ENCODE measurements around the gene ZNF800. TPM values are rescaled to one million over a fixed set of nuclear protein-coding genes. Genes with fewer than 3 reads are reported as not detected.

Gene ZNF800
- total RNA-seq, 1 donor from 2014 or later: 31.9 TPM

DNA sequence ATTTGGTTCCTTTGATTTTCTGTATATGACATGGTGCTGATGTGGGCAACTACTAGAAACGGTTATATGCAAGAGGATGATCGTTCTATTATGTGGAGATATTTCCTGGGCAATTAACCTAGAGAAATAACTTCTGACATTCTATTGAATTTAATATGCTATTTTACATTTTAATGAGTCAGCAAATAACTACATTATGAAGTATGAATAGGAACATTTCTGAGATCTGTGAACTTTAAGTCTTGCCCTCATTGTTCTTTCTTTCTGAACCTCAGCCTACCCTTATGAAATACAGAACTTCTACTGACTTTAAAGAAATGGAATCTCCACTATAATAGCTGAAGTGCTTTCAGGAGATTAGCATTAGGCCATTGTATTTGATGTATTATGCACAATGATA is 59.6 kb downstream of the ZNF800 start:
- no peaks in the 10 kb centered on the region for H3K4me1 ChIP-seq
- no peak overlapping the region for H3K27ac ChIP-seq
- intact Hi-C loops (cut with DNase I): no loop called here
- no peaks in the 10 kb centered on the region for H3K36me3 ChIP-seq
- TF ChIP-seq POLR2AphosphoS5 (IDR thresholded peaks at IDR 0.05; ENCODE audit: insufficient read depth in 1 of 2, low read depth in 1 of 2) (no peak), POLR2A (IDR thresholded peaks at IDR 0.05) (no peak), CTCF (IDR thresholded peaks at IDR 0.05) (no peak)
- no peaks in the 10 kb centered on the region for H3K9me3 ChIP-seq
- H3K4me3 ChIP-seq: no peak overlapping the region
- no peaks in the 10 kb centered on the region for H3K27me3 ChIP-seq
- DNase-seq (ENCODE audit: extremely low spot score in 2 of 2): no peak

DNA sequence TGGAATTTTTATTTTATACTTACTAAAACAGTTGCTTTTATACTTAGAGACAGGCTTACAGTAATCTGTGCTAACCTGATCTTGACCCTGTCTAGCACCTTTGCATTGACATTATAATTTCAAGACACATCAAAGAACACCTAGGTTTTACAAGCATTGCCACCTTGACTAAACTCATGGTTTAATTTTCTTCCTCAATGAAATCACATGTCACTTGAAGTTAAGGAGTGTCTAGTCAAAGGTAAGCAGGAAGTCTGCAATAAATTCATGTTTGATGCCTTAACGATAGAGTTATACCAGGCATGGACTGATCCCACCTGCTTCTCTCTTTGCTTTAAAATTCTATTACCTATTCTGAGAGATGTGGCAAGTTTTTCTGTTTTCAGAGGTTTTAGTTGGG is 62.4 kb downstream of the ZNF800 start:
- intact Hi-C loops (cut with DNase I): no loop called here

DNA sequence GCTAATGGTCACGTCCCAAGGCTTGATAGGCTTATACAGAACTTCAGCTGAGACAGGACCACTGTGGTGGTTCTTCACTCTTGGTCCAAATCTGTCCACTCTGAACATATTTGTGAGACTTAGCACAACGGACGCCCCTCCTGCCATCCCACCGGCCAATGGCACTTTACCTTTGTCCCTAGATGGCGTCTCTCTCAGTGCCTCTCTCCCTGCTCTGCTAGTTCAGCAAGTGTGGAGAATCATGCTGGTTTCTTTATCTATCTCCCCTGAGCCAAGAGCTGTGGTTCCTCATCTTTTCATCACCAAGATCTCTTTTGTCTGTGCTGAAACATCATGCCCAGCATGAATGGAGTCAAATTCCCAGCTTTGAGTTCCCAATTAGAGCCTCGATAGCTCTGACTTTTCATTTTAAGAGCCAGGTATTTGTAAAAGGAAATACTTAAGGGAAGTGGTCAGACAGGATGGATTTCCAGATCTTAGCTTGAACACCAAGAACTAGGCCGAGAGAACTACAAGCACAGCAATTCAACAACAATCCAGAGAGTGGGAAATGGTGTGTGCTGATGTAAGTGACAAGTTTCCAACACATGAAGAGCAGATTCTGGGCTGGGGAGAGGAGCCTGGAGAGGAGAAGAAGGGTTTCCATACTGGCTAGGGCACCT is 69.5 kb downstream of the ZNF800 start:
- H3K4me1 ChIP-seq: no peaks in the 10 kb centered on the region
- DNase-seq (ENCODE audit: extremely low spot score in 2 of 2): no peak
- H3K27me3 ChIP-seq: no peaks in the 10 kb centered on the region
- no peak overlapping the region for H3K4me3 ChIP-seq
- no peak overlapping the region for H3K27ac ChIP-seq
- H3K9me3 ChIP-seq: no peaks in the 10 kb centered on the region
- intact Hi-C loops (cut with DNase I): no loop called here
- no peak for TF ChIP-seq POLR2AphosphoS5 (IDR thresholded peaks at IDR 0.05; ENCODE audit: insufficient read depth in 1 of 2, low read depth in 1 of 2)
- no peak for TF ChIP-seq CTCF (IDR thresholded peaks at IDR 0.05)
- no peak for TF ChIP-seq POLR2A (IDR thresholded peaks at IDR 0.05)
- H3K36me3 ChIP-seq: no peaks in the 10 kb centered on the region

More for the DNA sequence above, 62.4 kb downstream of the ZNF800 start:
- DNase-seq (ENCODE audit: extremely low spot score in 2 of 2): no peak
- Histone ChIP-seq H3K27ac (no peak overlapping the region), H3K4me3 (no peak overlapping the region), H3K4me1 (no peaks in the 10 kb centered on the region), H3K27me3 (no peaks in the 10 kb centered on the region), H3K36me3 (no peaks in the 10 kb centered on the region), H3K9me3 (no peaks in the 10 kb centered on the region)
- TF ChIP-seq POLR2A (IDR thresholded peaks at IDR 0.05) (no peak), CTCF (IDR thresholded peaks at IDR 0.05) (no peak), POLR2AphosphoS5 (IDR thresholded peaks at IDR 0.05; ENCODE audit: insufficient read depth in 1 of 2, low read depth in 1 of 2) (no peak)

GRCh38 chr7:127322351-127322750 is 70.2 kb downstream of the ZNF800 start:
- no peak overlapping the region for H3K4me3 ChIP-seq
- H3K36me3 ChIP-seq: no peaks in the 10 kb centered on the region
- DNase-seq (ENCODE audit: extremely low spot score in 2 of 2): no peak
- no peaks in the 10 kb centered on the region for H3K27me3 ChIP-seq
- H3K4me1 ChIP-seq: no peaks in the 10 kb centered on the region
- TF ChIP-seq POLR2A (IDR thresholded peaks at IDR 0.05) (no peak), CTCF (IDR thresholded peaks at IDR 0.05) (no peak), POLR2AphosphoS5 (IDR thresholded peaks at IDR 0.05; ENCODE audit: insufficient read depth in 1 of 2, low read depth in 1 of 2) (no peak)
- intact Hi-C loops (cut with DNase I): no loop called here
- H3K27ac ChIP-seq: no peak overlapping the region
- H3K9me3 ChIP-seq: no peaks in the 10 kb centered on the region

- DNase-seq (ENCODE audit: extremely low spot score in 2 of 2): no peak
- Histone ChIP-seq H3K27ac (no peak overlapping the region), H3K9me3 (no peaks in the 10 kb centered on the region), H3K27me3 (no peaks in the 10 kb centered on the region), H3K4me1 (no peaks in the 10 kb centered on the region), H3K36me3 (no peaks in the 10 kb centered on the region), H3K4me3 (no peak overlapping the region)
- TF ChIP-seq CTCF (IDR thresholded peaks at IDR 0.05): no peak
- no peak for TF ChIP-seq POLR2A (IDR thresholded peaks at IDR 0.05)
- no peak for TF ChIP-seq POLR2AphosphoS5 (IDR thresholded peaks at IDR 0.05; ENCODE audit: insufficient read depth in 1 of 2, low read depth in 1 of 2)
- intact Hi-C loops (cut with DNase I): no loop called here
Measured at GRCh38 chr7:127320974-127321373, 71.5 kb downstream of the ZNF800 start.

Data from vagina (tissue), 2 donors.